DMS114 treated with DMSO at 0.1 percent for 48 hours (cell line): ENCODE data around the gene KIRREL3.

Source experiments
- DNase-seq: peaks from one replicate; lab custom pipeline; 2025; ENCODE audit not compliant: unreplicated experiment; lab: John Stamatoyannopoulos, UW

Gene KIRREL3

DNA sequence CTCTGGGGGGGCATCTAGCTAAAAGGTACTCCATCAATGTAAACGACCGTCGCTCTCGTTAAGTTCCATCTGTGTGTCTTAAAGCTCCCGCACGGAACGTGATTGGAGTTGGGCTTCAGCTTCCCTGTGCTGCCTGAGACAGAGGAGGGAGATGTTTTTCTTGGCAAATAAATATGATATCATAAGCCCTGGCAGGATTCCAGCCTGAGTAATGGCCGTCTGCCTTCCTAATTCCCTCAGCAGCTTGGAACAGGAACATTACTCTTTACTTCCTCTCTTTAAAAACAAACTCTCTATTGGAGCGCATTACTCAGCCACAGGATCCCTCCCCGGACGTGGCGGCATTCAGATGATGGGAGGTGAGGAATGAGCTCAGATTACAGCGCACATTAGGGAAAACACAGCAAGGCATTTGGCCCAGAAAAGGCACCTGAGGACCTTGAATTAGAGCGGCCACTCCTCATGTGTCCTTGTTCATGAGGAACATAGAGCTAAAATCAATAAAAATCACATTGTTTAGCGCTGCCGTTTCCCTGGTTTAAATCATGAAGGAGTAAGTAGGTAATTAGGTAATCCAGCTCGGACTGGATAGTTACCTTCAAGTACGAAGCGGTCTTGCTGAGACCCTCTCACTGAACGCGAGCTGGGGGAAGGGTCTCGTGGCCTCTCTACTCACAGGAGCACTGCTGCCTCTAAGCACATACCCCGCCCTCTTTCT lies 414.6 kb downstream of the KIRREL3 start:
- no peak for DNase-seq

GRCh38 chr11:126585388-126585773 lies 415.2 kb downstream of the KIRREL3 start:
- DNase-seq = no peak

- no peak for DNase-seq
Observed at GRCh38 chr11:126583594-126584427, 416.8 kb downstream of the KIRREL3 start.

GRCh38 chr11:126583101-126583500 lies 417.5 kb downstream of the KIRREL3 start:
- no peak for DNase-seq

GRCh38 chr11:126581871-126582648 lies 418.5 kb downstream of the KIRREL3 start:
- no peak for DNase-seq

DNA sequence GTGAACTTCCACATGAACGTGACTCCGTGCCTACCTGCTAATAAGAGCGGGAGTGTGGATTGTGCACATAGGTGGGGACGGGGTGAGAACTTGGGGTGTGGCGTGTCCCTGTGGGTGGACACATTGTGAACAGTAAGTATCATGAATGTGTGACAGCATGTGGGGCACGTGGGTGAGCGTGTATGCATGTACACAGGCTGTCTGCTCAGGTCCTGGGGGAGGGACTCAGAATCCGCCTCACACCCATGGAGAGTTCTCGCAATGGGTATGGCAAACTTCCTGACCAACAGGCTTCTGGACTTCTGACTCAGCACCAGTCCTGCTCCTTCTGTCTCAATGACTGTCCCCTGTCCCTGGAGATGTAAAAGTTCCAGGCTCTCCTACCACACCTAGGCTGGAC lies 422.1 kb downstream of the KIRREL3 start:
- no peak for DNase-seq

- no peak for DNase-seq
Observed at GRCh38 chr11:126578021-126578420, 422.5 kb downstream of the KIRREL3 start.

- DNase-seq = no peak
Observed at GRCh38 chr11:126575849-126576248, 424.7 kb downstream of the KIRREL3 start.

DNA sequence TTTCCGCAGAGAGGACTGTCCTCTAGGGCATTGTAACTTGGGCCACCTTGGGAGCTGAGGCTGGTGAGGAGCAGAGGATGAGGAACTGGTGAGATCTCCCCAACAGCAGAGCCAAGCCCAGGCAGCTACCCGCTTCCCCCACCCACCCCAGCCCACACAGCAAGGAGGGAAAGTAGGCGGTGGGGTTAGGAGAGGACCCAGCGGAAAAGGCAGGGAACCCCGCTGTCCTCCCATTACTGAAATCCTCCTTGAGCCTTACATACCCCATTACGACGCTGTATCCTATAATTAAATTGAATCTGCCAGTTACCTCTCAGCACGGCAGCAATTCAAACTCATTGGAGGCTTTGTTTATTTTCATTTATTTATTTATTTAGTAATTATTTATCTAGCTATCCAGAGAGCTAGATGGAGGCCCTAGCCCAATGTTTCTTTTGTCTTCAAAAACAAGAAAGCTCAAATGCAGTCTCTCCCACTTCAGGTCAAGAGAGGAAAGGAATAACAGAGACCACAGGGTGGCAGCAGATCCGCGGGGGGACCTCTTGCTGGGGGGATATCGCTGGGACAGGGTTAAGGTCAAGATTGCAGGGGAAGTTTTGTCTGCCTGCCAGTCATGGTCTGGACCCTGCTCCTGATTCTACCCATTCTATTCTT lies 427.1 kb downstream of the KIRREL3 start:
- DNase-seq = no peak

- no peak for DNase-seq
Observed at GRCh38 chr11:126570489-126570888, 430.1 kb downstream of the KIRREL3 start.

GRCh38 chr11:126567419-126567818 lies 433.2 kb downstream of the KIRREL3 start:
- no peak for DNase-seq

GRCh38 chr11:126564566-126564965 lies 436.0 kb downstream of the KIRREL3 start:
- no peak for DNase-seq

GRCh38 chr11:126561327-126561893 lies 439.2 kb downstream of the KIRREL3 start:
- DNase-seq = no peak

DNA sequence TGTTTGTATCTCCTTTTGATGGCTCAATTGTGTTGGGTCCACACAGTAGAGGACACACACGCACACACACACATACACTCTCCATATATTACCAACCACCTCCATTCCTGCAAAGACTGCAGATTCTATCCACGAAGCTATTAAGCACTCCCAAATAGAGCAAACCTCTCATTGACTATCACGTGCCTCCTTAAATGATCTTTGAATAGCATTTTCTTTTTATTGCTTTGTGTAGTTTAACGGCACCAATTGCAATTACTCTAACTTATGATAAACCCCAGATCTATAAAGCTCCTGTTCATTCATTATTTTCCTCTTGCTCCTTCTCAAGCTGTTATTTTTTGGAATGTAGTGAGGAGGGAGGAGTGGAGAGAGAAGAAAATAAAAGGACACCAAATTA lies 440.3 kb downstream of the KIRREL3 start:
- no peak for DNase-seq

- no peak for DNase-seq
Observed at GRCh38 chr11:126548581-126549550, 451.7 kb downstream of the KIRREL3 start.

GRCh38 chr11:126547691-126548090 lies 452.9 kb downstream of the KIRREL3 start:
- no peak for DNase-seq

DNA sequence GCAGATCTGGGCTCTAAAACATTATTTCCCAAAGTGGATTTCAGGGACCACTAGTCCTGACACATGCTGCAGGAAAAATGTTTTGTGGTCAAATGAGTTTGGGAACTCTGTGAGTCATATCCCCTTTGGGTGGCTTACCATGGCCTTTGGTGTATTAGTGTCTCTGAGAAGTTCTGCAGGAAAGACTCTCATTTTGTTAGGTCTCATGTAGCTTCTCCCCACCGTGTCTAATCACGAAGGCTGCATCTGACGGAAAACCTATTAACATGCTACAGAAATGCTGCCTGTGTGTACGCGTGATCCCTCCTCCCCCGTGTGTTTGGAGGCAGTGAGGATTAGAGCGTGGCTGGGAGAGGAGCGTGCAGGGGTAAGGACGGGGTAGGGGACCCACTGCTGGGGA lies 453.4 kb downstream of the KIRREL3 start:
- no peak for DNase-seq

GRCh38 chr11:126546694-126547093 lies 453.9 kb downstream of the KIRREL3 start:
- no peak for DNase-seq

GRCh38 chr11:126546191-126546590 lies 454.4 kb downstream of the KIRREL3 start:
- no peak for DNase-seq
